H9 (cell line): ENCODE measurements around the gene RNF130. TPM values are rescaled to one million over a fixed set of nuclear protein-coding genes. Genes with fewer than 3 reads are reported as not detected.

Experiments
- DNase-seq: peaks from one replicate; pipeline ENCODE4 v3.0.0-alpha.2; 2017
- H2AFZ ChIP-seq: one replicate; pipeline ENCODE4 v1.6.1; 2013; ENCODE audit warnings: mild to moderate bottlenecking, low read length, control low read depth, moderate library complexity
- H2AK5ac ChIP-seq: 2 replicates; pipeline ENCODE4 v1.6.1; 2013; ENCODE audit warnings: low read length, control low read depth, mixed read lengths; ENCODE audit not compliant: insufficient read length
- H2BK120ac ChIP-seq: one replicate; pipeline ENCODE4 v1.6.1; 2013; ENCODE audit warnings: low read depth, mild to moderate bottlenecking, low read length, control low read depth, inconsistent platforms; ENCODE audit not compliant: poor library complexity, severe bottlenecking
- H2BK12ac ChIP-seq: 2 replicates; pipeline ENCODE4 v1.6.1; 2013; ENCODE audit warnings: low read length, control low read depth, mixed read lengths, low read depth; ENCODE audit not compliant: insufficient read length
- H2BK15ac ChIP-seq: 2 replicates; pipeline ENCODE4 v1.6.1; 2013; ENCODE audit warnings: low read depth, low read length, control low read depth
- H2BK20ac ChIP-seq: one replicate; pipeline ENCODE4 v1.6.1; 2013; ENCODE audit warnings: low read depth, mild to moderate bottlenecking, low read length, control low read depth, inconsistent platforms; ENCODE audit not compliant: poor library complexity, severe bottlenecking
- H2BK5ac ChIP-seq: 2 replicates; pipeline ENCODE4 v1.6.1; 2013; ENCODE audit warnings: low read length, control low read depth, mixed read lengths; ENCODE audit not compliant: insufficient read length
- H3K14ac ChIP-seq: 2 replicates; pipeline ENCODE4 v1.6.1; 2013; ENCODE audit warnings: low read length, control low read depth; ENCODE audit not compliant: insufficient read depth
- H3K18ac ChIP-seq: 2 replicates; pipeline ENCODE4 v1.6.1; 2013; ENCODE audit warnings: low read depth, mild to moderate bottlenecking, mixed read lengths, low read length, control low read depth; ENCODE audit not compliant: insufficient read length
- H3K23ac ChIP-seq: 2 replicates; pipeline ENCODE4 v1.6.1; 2013; ENCODE audit warnings: low read length, control low read depth, mixed read lengths, low read depth; ENCODE audit not compliant: insufficient read length
- H3K23me2 ChIP-seq: 2 replicates; pipeline ENCODE4 v1.6.1; 2013; ENCODE audit warnings: low read depth, mild to moderate bottlenecking, mixed read lengths, low read length, control low read depth; ENCODE audit not compliant: insufficient read length, poor library complexity, severe bottlenecking
- H3K27ac ChIP-seq: 2 replicates; pipeline ENCODE4 v1.5.1; 2013; ENCODE audit warnings: low read length, control low read depth, mixed read lengths, low read depth; ENCODE audit not compliant: insufficient read length
- H3K27me3 ChIP-seq: 2 replicates; pipeline ENCODE4 v1.6.1; 2013; ENCODE audit warnings: low read length, control low read depth, inconsistent platforms; ENCODE audit not compliant: insufficient read depth
- H3K4ac ChIP-seq: 2 replicates; pipeline ENCODE4 v1.6.1; 2013; ENCODE audit warnings: low read depth, mild to moderate bottlenecking, control low read depth, inconsistent platforms, low read length, moderate library complexity
- H3K4me1 ChIP-seq: 2 replicates; pipeline ENCODE4 v1.6.1; 2013; ENCODE audit warnings: low read length, control low read depth, inconsistent platforms; ENCODE audit not compliant: insufficient read depth
- H3K4me2 ChIP-seq: 2 replicates; pipeline ENCODE4 v1.6.1; 2013; ENCODE audit warnings: low read length, control low read depth, mixed read lengths; ENCODE audit not compliant: insufficient read length, insufficient read depth
- H3K56ac ChIP-seq: 2 replicates; pipeline ENCODE4 v1.6.1; 2013; ENCODE audit warnings: low read depth, mild to moderate bottlenecking, mixed read lengths, low read length, control low read depth; ENCODE audit not compliant: insufficient read length
- H3K79me1 ChIP-seq: 2 replicates; pipeline ENCODE4 v1.6.1; 2013; ENCODE audit warnings: low read depth, mild to moderate bottlenecking, moderate library complexity, low read length, control low read depth, inconsistent platforms; ENCODE audit not compliant: insufficient read depth, poor library complexity, severe bottlenecking
- H3K79me2 ChIP-seq: 2 replicates; pipeline ENCODE4 v1.6.1; 2013; ENCODE audit warnings: low read length, control low read depth, inconsistent platforms; ENCODE audit not compliant: insufficient read depth
- H3K9ac ChIP-seq: 2 replicates; pipeline ENCODE4 v1.6.1; 2013; ENCODE audit warnings: low read length, control low read depth, mixed read lengths; ENCODE audit not compliant: insufficient read length; ENCODE audit errors: extremely low read depth
- H3K9me3 ChIP-seq: one replicate; pipeline ENCODE4 v1.6.1; 2013; ENCODE audit warnings: low read depth, low read length, inconsistent platforms; ENCODE audit not compliant: control insufficient read depth
- H3T11ph ChIP-seq: one replicate; pipeline ENCODE4 v1.6.1; 2013; ENCODE audit warnings: mild to moderate bottlenecking, low read length, control low read depth, inconsistent platforms
- H4K20me1 ChIP-seq: one replicate; pipeline ENCODE4 v1.6.1; 2013; ENCODE audit not compliant: control insufficient read depth, insufficient read length, insufficient read depth
- H4K5ac ChIP-seq: 2 replicates; pipeline ENCODE4 v1.6.1; 2013; ENCODE audit warnings: low read depth, mild to moderate bottlenecking, mixed read lengths, low read length, control low read depth; ENCODE audit not compliant: insufficient read length
- H4K8ac ChIP-seq: replicated peaks from 2 replicates; pipeline ENCODE4 v1.6.1; 2013; ENCODE audit warnings: low read length, control low read depth, mixed read lengths, low read depth; ENCODE audit not compliant: insufficient read length
- H4K91ac ChIP-seq: 2 replicates; pipeline ENCODE4 v1.6.1; 2013; ENCODE audit warnings: low read depth, mild to moderate bottlenecking, moderate library complexity, mixed read lengths, low read length, control low read depth; ENCODE audit not compliant: insufficient read length
- H3K27ac Mint-ChIP-seq, 3 experiments: 2 replicates in 2 of 3; 3 replicates in 1 of 3; pipeline ENCODE4 v1.8.0; 2020 to 2021; ENCODE audit warnings: mixed read lengths in 3 of 3, mild to moderate bottlenecking in 1 of 3, moderate library complexity in 1 of 3
- H3K27me3 Mint-ChIP-seq: 2 replicates; pipeline ENCODE4 v1.8.0; 2021; ENCODE audit warnings: low read depth, mild to moderate bottlenecking, moderate library complexity, mixed read lengths
- H3K36me3 Mint-ChIP-seq, 3 experiments: 2 replicates in 2 of 3; 3 replicates in 1 of 3; pipeline ENCODE4 v1.8.0; 2020 to 2021; ENCODE audit warnings: low read depth in 3 of 3, mixed read lengths in 3 of 3; ENCODE audit not compliant: insufficient read depth in 1 of 3
- H3K4me1 Mint-ChIP-seq, 2 experiments: 2 replicates each; pipeline ENCODE4 v1.8.0; 2020; ENCODE audit warnings: mixed read lengths in 2 of 2
- H3K4me3 Mint-ChIP-seq, 2 experiments: 2 replicates in 1 of 2; 3 replicates in 1 of 2; pipeline ENCODE4 v1.8.0; 2020 to 2021; ENCODE audit warnings: mild to moderate bottlenecking in 2 of 2, mixed read lengths in 2 of 2, moderate library complexity in 1 of 2
- H3K9me3 Mint-ChIP-seq, 2 experiments: 2 replicates in 1 of 2; 3 replicates in 1 of 2; pipeline ENCODE4 v1.8.0; 2020; ENCODE audit warnings: mild to moderate bottlenecking in 2 of 2, mixed read lengths in 2 of 2, moderate library complexity in 1 of 2
- total RNA-seq: library from RNA; stranded (reverse); gene quantifications from 2 replicates; pipeline ENCODE4 v1.2.1, GENCODE V29; 2021
- TF ChIP-seq, protein P1 (sequence below): fragments of 200-600 bp; sonication (generic); conservative IDR thresholded peaks from 3 replicates; pipeline ENCODE4 v1.8.0; 2021; ENCODE audit warnings: antibody characterized with exemption, mild to moderate bottlenecking

RNF130 gene
- total RNA-seq, 1 experiment from 2014 or later, result 80.0 TPM

DNA sequence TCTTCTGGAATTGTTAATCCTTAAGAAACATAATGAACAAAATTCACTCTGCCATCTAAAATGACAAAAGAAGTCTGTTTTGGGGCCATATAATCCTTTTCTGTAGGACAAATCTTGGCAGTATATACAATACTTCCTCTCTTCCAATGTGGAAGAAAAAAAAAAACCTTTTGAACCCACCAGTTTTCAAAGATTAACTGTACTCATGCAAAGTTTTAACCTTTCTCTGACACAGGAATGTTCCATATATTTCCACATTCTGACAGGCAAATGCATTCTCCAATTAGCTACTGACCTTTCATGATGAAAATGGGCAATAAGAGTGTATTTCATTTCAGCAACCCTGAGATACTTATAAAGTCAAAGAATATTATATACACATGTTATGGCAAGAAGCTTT is 65.4 kb downstream of the RNF130 start:
- Mint-ChIP-seq H3K27ac (no peak overlapping the region), H3K36me3 (peaks cover 11 to 30% (median 25%) of the 10 kb centered on the region in 3 experiments), H3K27me3 (no peaks in the 10 kb centered on the region), H3K4me1 (peaks cover 13 to 19% of the 10 kb centered on the region in 2 experiments), H3K9me3 (no peaks in the 10 kb centered on the region), H3K4me3 (no peak overlapping the region)
- Histone ChIP-seq H2AK5ac (no peak overlapping the region), H4K91ac (no peak overlapping the region), H3K79me1 (no peaks in the 10 kb centered on the region), H3K56ac (no peak overlapping the region), H4K20me1 (no peaks in the 10 kb centered on the region), H2BK12ac (no peak overlapping the region), H3K14ac (no peak overlapping the region), H3K4me1 (no peaks in the 10 kb centered on the region), H3K4me2 (no peak overlapping the region), H3K9me3 (no peaks in the 10 kb centered on the region), H2BK120ac (no peak overlapping the region), H3K9ac (no peak overlapping the region), H3K23me2 (no peaks in the 10 kb centered on the region), H4K8ac (no peak overlapping the region), H3T11ph (no peak overlapping the region), H2BK20ac (no peak overlapping the region), H4K5ac (no peak overlapping the region), H3K27me3 (no peaks in the 10 kb centered on the region), H3K79me2 (no peaks in the 10 kb centered on the region), H3K27ac (no peak overlapping the region), H3K4ac (no peak overlapping the region), H3K23ac (no peak overlapping the region), H3K18ac (no peak overlapping the region), H2AFZ (no peak overlapping the region), H2BK5ac (no peak overlapping the region), H2BK15ac (no peak overlapping the region)
- TF ChIP-seq, protein P1, sequence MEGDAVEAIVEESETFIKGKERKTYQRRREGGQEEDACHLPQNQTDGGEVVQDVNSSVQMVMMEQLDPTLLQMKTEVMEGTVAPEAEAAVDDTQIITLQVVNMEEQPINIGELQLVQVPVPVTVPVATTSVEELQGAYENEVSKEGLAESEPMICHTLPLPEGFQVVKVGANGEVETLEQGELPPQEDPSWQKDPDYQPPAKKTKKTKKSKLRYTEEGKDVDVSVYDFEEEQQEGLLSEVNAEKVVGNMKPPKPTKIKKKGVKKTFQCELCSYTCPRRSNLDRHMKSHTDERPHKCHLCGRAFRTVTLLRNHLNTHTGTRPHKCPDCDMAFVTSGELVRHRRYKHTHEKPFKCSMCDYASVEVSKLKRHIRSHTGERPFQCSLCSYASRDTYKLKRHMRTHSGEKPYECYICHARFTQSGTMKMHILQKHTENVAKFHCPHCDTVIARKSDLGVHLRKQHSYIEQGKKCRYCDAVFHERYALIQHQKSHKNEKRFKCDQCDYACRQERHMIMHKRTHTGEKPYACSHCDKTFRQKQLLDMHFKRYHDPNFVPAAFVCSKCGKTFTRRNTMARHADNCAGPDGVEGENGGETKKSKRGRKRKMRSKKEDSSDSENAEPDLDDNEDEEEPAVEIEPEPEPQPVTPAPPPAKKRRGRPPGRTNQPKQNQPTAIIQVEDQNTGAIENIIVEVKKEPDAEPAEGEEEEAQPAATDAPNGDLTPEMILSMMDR, result no peak
- no peak for DNase-seq
